Measurements from ENCODE around the gene EFCAB6. TPM values are rescaled to one million over a fixed set of nuclear protein-coding genes. Genes with fewer than 3 reads are reported as not detected.

Gene EFCAB6
- total RNA-seq, 1 experiment from 2014 or later = 0.94 TPM

- peaks cover 20% of the 10 kb centered on the region for H3K9me3 Mint-ChIP-seq
Measured at GRCh38 chr22:43490311-43490710, 321.8 kb downstream of the EFCAB6 start.

DNA sequence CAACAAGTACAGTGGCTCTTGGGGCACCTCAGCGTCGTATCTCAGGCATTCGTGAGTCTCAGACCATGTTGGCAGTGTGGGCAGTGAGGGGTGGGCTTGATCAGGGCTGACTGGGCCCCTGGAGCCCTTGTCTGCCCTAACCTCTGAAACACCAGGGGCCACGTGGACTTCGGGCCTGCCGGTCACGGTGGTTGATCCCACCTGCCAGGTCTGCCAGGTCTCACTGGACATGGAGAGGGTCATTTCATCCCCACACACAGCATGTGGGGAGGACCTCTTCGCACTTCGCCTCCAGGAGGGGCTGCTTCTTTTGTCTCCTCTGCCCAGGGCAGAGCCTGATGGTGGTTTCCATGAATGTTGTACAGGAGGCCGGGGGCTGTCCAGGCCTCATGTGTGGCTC is 323.2 kb downstream of the EFCAB6 start:
- H3K9me3 Mint-ChIP-seq = peaks cover 17% of the 10 kb centered on the region
- no peak for DNase-seq (ENCODE audit: low spot score)
- CTCF ChIA-PET = no interaction called here
- H3K27ac Mint-ChIP-seq = no peak overlapping the region
- H3K36me3 Mint-ChIP-seq = no peaks in the 10 kb centered on the region
- no peak overlapping the region for H3K4me3 Mint-ChIP-seq
- H3K27me3 Mint-ChIP-seq (ENCODE audit: low read depth) = no peaks in the 10 kb centered on the region; the same call in 1 of the 2 replicates
- POLR2A ChIA-PET = no interaction called here
- TF ChIP-seq RELA (CRISPR knock-in tag; IDR thresholded peaks at IDR 0.05; ENCODE audit: borderline replicate concordance) = no peak
- no peak for TF ChIP-seq HMGA2 (CRISPR knock-in tag; IDR thresholded peaks at IDR 0.05)
- no peak for TF ChIP-seq SMAD4 (CRISPR knock-in tag; IDR thresholded peaks at IDR 0.05)
- TF ChIP-seq NFATC4 (CRISPR knock-in tag; IDR thresholded peaks at IDR 0.05) = no peak
- no peak for TF ChIP-seq E2F1 (CRISPR knock-in tag; IDR thresholded peaks at IDR 0.05)
- TF ChIP-seq, protein P1, sequence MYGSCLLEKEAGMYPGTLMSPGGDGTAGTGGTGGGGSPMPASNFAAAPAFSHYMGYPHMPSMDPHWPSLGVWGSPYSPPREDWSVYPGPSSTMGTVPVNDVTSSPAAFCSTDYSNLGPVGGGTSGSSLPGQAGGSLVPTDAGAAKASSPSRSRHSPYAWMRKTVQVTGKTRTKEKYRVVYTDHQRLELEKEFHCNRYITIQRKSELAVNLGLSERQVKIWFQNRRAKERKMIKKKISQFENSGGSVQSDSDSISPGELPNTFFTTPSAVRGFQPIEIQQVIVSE (CRISPR knock-in tag; IDR thresholded peaks at IDR 0.05; ENCODE audit: borderline replicate concordance) = no peak
- TF ChIP-seq, protein P2, sequence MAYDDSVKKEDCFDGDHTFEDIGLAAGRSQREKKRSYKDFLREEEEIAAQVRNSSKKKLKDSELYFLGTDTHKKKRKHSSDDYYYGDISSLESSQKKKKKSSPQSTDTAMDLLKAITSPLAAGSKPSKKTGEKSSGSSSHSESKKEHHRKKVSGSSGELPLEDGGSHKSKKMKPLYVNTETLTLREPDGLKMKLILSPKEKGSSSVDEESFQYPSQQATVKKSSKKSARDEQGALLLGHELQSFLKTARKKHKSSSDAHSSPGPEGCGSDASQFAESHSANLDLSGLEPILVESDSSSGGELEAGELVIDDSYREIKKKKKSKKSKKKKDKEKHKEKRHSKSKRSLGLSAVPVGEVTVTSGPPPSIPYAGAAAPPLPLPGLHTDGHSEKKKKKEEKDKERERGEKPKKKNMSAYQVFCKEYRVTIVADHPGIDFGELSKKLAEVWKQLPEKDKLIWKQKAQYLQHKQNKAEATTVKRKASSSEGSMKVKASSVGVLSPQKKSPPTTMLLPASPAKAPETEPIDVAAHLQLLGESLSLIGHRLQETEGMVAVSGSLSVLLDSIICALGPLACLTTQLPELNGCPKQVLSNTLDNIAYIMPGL (CRISPR knock-in tag; IDR thresholded peaks at IDR 0.05) = no peak
- TF ChIP-seq ZNF219 (CRISPR knock-in tag; IDR thresholded peaks at IDR 0.05; ENCODE audit: borderline replicate concordance) = no peak
- TF ChIP-seq, protein P3, sequence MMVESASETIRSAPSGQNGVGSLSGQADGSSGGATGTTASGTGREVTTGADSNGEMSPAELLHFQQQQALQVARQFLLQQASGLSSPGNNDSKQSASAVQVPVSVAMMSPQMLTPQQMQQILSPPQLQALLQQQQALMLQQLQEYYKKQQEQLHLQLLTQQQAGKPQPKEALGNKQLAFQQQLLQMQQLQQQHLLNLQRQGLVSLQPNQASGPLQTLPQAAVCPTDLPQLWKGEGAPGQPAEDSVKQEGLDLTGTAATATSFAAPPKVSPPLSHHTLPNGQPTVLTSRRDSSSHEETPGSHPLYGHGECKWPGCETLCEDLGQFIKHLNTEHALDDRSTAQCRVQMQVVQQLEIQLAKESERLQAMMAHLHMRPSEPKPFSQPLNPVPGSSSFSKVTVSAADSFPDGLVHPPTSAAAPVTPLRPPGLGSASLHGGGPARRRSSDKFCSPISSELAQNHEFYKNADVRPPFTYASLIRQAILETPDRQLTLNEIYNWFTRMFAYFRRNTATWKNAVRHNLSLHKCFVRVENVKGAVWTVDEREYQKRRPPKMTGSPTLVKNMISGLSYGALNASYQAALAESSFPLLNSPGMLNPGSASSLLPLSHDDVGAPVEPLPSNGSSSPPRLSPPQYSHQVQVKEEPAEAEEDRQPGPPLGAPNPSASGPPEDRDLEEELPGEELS (CRISPR knock-in tag; IDR thresholded peaks at IDR 0.05) = no peak
- TF ChIP-seq MYBL2 (CRISPR knock-in tag; IDR thresholded peaks at IDR 0.05) = no peak
- no peaks in the 10 kb centered on the region for H3K4me1 Mint-ChIP-seq
- no peak for ATAC-seq

More at GRCh38 chr22:43490311-43490710, 321.8 kb downstream of the EFCAB6 start:
- DNase-seq (ENCODE audit: low spot score) (no peak), ATAC-seq (no peak)
- no peak overlapping the region for H3K27ac Mint-ChIP-seq
- POLR2A ChIA-PET = no interaction called here
- no peaks in the 10 kb centered on the region for H3K36me3 Mint-ChIP-seq
- CTCF ChIA-PET = interaction anchor here (1.0 kb wide), 1 partner anchor 26 kb away, joined by 7 read pairs; no protein-coding TSS in a partner anchor
- no peaks in the 10 kb centered on the region for H3K4me1 Mint-ChIP-seq
- H3K4me3 Mint-ChIP-seq = no peak overlapping the region
- TF ChIP-seq ZBTB21 (CRISPR knock-in tag; IDR thresholded peaks at IDR 0.05; ENCODE audit: borderline replicate concordance) (no peak), MXD4 (CRISPR knock-in tag; IDR thresholded peaks at IDR 0.05; ENCODE audit: borderline replicate concordance) (no peak), RORB (CRISPR knock-in tag; IDR thresholded peaks at IDR 0.05) (no peak), PRDM15 (CRISPR knock-in tag; IDR thresholded peaks at IDR 0.05) (no peak), NR3C1 (CRISPR knock-in tag; conservative IDR thresholded peaks at IDR 0.05; ENCODE audit: low read depth) (no peak)
- TF ChIP-seq, protein P4, sequence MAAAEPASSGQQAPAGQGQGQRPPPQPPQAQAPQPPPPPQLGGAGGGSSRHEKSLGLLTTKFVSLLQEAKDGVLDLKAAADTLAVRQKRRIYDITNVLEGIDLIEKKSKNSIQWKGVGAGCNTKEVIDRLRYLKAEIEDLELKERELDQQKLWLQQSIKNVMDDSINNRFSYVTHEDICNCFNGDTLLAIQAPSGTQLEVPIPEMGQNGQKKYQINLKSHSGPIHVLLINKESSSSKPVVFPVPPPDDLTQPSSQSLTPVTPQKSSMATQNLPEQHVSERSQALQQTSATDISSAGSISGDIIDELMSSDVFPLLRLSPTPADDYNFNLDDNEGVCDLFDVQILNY (CRISPR knock-in tag; IDR thresholded peaks at IDR 0.05) = no peak
- TF ChIP-seq, protein P5, sequence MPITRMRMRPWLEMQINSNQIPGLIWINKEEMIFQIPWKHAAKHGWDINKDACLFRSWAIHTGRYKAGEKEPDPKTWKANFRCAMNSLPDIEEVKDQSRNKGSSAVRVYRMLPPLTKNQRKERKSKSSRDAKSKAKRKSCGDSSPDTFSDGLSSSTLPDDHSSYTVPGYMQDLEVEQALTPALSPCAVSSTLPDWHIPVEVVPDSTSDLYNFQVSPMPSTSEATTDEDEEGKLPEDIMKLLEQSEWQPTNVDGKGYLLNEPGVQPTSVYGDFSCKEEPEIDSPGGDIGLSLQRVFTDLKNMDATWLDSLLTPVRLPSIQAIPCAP (CRISPR knock-in tag; IDR thresholded peaks at IDR 0.05) = no peak
- no peaks in the 10 kb centered on the region; the same call in 1 of the 2 replicates for H3K27me3 Mint-ChIP-seq (ENCODE audit: low read depth)
